Testis (tissue), 3 donors: Measurements from ENCODE around the gene SYCP2. TPM values are rescaled to one million over a fixed set of nuclear protein-coding genes. Genes with fewer than 3 reads are reported as not detected.

ENCODE experiments used
- DNase-seq: peaks from one replicate; pipeline ENCODE4 v3.0.0-alpha.2; 2019
- H3K27ac ChIP-seq, 2 donors: fragments of 200-600 bp; sonication (generic); one replicate each; pipeline ENCODE4 v1.5.1; 2019
- H3K27me3 ChIP-seq: fragments of 200-600 bp; sonication (generic); one replicate; pipeline ENCODE4 v1.5.1; 2019
- H3K36me3 ChIP-seq: fragments of 200-600 bp; sonication (generic); one replicate; pipeline ENCODE4 v1.5.1; 2017; ENCODE audit warnings: low read depth; ENCODE audit errors: missing control alignments
- H3K4me1 ChIP-seq: fragments of 200-600 bp; sonication (generic); one replicate; pipeline ENCODE4 v1.5.1; 2019
- H3K4me3 ChIP-seq, 2 donors: fragments of 200-600 bp; sonication (generic); one replicate each; pipeline ENCODE4 v1.5.1; 2017 to 2019
- H3K9me3 ChIP-seq: fragments of 200-600 bp; sonication (generic); one replicate; pipeline ENCODE4 v1.5.1; 2017
- CTCF ChIP-seq, 3 experiments: fragments of 450-650 bp in 2 of 3; fragments of 200-600 bp in 1 of 3; sonication (generic) in 1 of 3; IDR thresholded peaks; one replicate each; pipeline ENCODE4 v1.5.1; 2016 to 2019; ENCODE audit warnings: antibody characterized with exemption in 3 of 3, mild to moderate bottlenecking in 2 of 3, moderate library complexity in 1 of 3
- POLR2A ChIP-seq: fragments of 450-650 bp; IDR thresholded peaks from one replicate; pipeline ENCODE4 v1.6.1; 2017; ENCODE audit warnings: antibody characterized with exemption, mild to moderate bottlenecking, moderate library complexity
- WGBS, 2 donors: methylation state at CpG; one replicate each; pipeline ENCODE4 v1.1.5; 2018; 5-methylcytosine and 5-hydroxymethylcytosine counted together
- intact Hi-C: fragments of 100-400 bp; cut with DNase I; formaldehyde crosslinking; loops from one replicate; pipeline ENCODE4 v1.15.1; 2023; ENCODE audit warnings: low total_unique reads
- polyA plus RNA-seq: library from polyadenylated mRNA; stranded (reverse); fragments of 350-450 nt; fragmentation: Illumina TruSeq; extraction: RNeasy Lipid Tissue Mini Kit (QIAGEN cat#74804); gene quantifications from one replicate; pipeline ENCODE4 v1.2.3, GENCODE V29; 2014; ENCODE audit warnings: low read depth, low replicate concordance; ENCODE audit not compliant: insufficient read depth
- total RNA-seq, 2 donors: library from RNA; depleted of rRNA; stranded (reverse); fragments of >200 nt; gene quantifications; one replicate each; pipeline ENCODE4 v1.2.3, GENCODE V29; 2016

Gene SYCP2
- total and polyA plus RNA-seq, 3 donors from 2014 or later = 18.8 to 55.8 (median 23.8) TPM

- no peaks in the 10 kb centered on the region for H3K4me1 ChIP-seq
- H3K27me3 ChIP-seq = no peaks in the 10 kb centered on the region
- no peak for TF ChIP-seq CTCF (IDR thresholded peaks at IDR 0.05)
- no peak for TF ChIP-seq POLR2A
- H3K9me3 ChIP-seq = no peaks in the 10 kb centered on the region
- intact Hi-C loops = no loop called here
- no peaks in the 10 kb centered on the region for H3K36me3 ChIP-seq
- no peak for DNase-seq
- H3K27ac ChIP-seq = no peak overlapping the region
- H3K4me3 ChIP-seq = no peak overlapping the region
Observed at GRCh38 chr20:59925899-59926298, 7.5 kb downstream of the SYCP2 start.

GRCh38 chr20:59925359-59925758, 8.1 kb downstream of the SYCP2 start:
- Histone ChIP-seq H3K9me3 (no peaks in the 10 kb centered on the region), H3K4me1 (no peaks in the 10 kb centered on the region), H3K27me3 (no peaks in the 10 kb centered on the region), H3K36me3 (no peaks in the 10 kb centered on the region), H3K4me3 (no peak overlapping the region), H3K27ac (no peak overlapping the region)
- TF ChIP-seq POLR2A (no peak), CTCF (IDR thresholded peaks at IDR 0.05) (no peak)
- no peak for DNase-seq
- 88 to 89% methylated on average over 1 of the region's 1 CpG for WGBS, 2 donors
- intact Hi-C loops = no loop called here

GRCh38 chr20:59923514-59923913, 9.9 kb downstream of the SYCP2 start:
- WGBS, 2 donors = 92 to 98% methylated on average over 1 of the region's 1 CpG
- Histone ChIP-seq H3K4me1 (no peaks in the 10 kb centered on the region), H3K4me3 (no peak overlapping the region), H3K27ac (no peak overlapping the region), H3K9me3 (no peaks in the 10 kb centered on the region), H3K27me3 (no peaks in the 10 kb centered on the region), H3K36me3 (no peaks in the 10 kb centered on the region)
- intact Hi-C loops = no loop called here
- no peak for TF ChIP-seq POLR2A
- no peak for TF ChIP-seq CTCF (IDR thresholded peaks at IDR 0.05)
- DNase-seq = no peak

- Histone ChIP-seq H3K27ac (no peak overlapping the region), H3K4me3 (no peak overlapping the region), H3K4me1 (no peaks in the 10 kb centered on the region), H3K9me3 (no peaks in the 10 kb centered on the region), H3K36me3 (no peaks in the 10 kb centered on the region), H3K27me3 (no peaks in the 10 kb centered on the region)
- TF ChIP-seq CTCF (IDR thresholded peaks at IDR 0.05) (no peak), POLR2A (no peak)
- intact Hi-C loops = no loop called here
- no peak for DNase-seq
Observed at GRCh38 chr20:59920944-59921343, 12.5 kb downstream of the SYCP2 start.

GRCh38 chr20:59912609-59913008, 20.8 kb downstream of the SYCP2 start:
- H3K4me1 ChIP-seq = no peaks in the 10 kb centered on the region
- H3K36me3 ChIP-seq = no peaks in the 10 kb centered on the region
- intact Hi-C loops = no loop called here
- no peaks in the 10 kb centered on the region for H3K27me3 ChIP-seq
- no peak overlapping the region for H3K4me3 ChIP-seq
- no peak for DNase-seq
- WGBS, 2 donors = 67 to 73% methylated on average over 4 of the region's 4 CpGs
- H3K27ac ChIP-seq = no peak overlapping the region
- H3K9me3 ChIP-seq = no peaks in the 10 kb centered on the region
- TF ChIP-seq CTCF (IDR thresholded peaks at IDR 0.05) (no peak), POLR2A (no peak)
